ENCODE results near the gene DYRK1B.

DNA sequence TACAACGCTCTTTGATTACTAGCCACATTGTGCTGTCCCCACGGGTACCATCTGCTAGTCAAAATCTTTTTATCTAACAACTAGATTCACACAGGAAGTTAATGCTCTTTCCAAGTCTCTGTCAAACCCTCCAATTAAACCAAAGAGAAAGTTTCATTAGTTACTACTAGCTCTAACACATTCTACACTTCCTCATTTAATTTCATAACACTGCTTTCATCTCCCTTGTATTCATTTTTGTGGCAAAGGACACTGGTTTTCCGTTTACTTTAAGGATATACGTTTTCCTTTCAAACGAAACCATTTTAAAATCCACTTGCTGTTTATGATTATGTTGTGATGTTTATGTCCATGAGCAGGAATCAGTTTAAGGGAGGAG, 5.3 kb downstream of the DYRK1B start:
- TF ChIP-seq, protein P1, sequence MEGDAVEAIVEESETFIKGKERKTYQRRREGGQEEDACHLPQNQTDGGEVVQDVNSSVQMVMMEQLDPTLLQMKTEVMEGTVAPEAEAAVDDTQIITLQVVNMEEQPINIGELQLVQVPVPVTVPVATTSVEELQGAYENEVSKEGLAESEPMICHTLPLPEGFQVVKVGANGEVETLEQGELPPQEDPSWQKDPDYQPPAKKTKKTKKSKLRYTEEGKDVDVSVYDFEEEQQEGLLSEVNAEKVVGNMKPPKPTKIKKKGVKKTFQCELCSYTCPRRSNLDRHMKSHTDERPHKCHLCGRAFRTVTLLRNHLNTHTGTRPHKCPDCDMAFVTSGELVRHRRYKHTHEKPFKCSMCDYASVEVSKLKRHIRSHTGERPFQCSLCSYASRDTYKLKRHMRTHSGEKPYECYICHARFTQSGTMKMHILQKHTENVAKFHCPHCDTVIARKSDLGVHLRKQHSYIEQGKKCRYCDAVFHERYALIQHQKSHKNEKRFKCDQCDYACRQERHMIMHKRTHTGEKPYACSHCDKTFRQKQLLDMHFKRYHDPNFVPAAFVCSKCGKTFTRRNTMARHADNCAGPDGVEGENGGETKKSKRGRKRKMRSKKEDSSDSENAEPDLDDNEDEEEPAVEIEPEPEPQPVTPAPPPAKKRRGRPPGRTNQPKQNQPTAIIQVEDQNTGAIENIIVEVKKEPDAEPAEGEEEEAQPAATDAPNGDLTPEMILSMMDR (conservative IDR thresholded peaks at IDR 0.05; ENCODE audit: low read depth, low read length) = no peak
- TF ChIP-seq EZH2 (IDR thresholded peaks at IDR 0.05; ENCODE audit: low read length, unreplicated experiment) = no peak
